Heart right ventricle (tissue), 16 donors: ENCODE measurements around the gene SMC4. TPM values are rescaled to one million over a fixed set of nuclear protein-coding genes. Genes with fewer than 3 reads are reported as not detected.

ENCODE experiments used
- ATAC-seq, 8 donors: fragments of 200-7000 bp; cut with Tn5 transposase; one replicate each; pipeline ENCODE4 v1.9.1; 2020; ENCODE audit warnings: mild to moderate bottlenecking in 8 of 8, moderate library complexity in 8 of 8, moderate number of reproducible peaks in 1 of 8
- DNase-seq, 2 donors: peaks; one replicate each; pipeline ENCODE4 v3.0.0-alpha.2; 2020
- H3K27ac ChIP-seq, 10 donors: fragments of 200-600 bp; sonication (generic) in 2 of 10; one replicate each; pipeline versions ENCODE4 v1.5.0 to v1.8.0; 2020 to 2022; ENCODE audit warnings: mild to moderate bottlenecking in 3 of 10
- H3K27me3 ChIP-seq, 7 donors: fragments of 200-600 bp; one replicate each; pipeline ENCODE4 v1.8.0; 2021 to 2022; ENCODE audit warnings: mild to moderate bottlenecking in 2 of 7
- H3K36me3 ChIP-seq, 9 donors: fragments of 200-600 bp; sonication (generic) in 1 of 9; one replicate each; pipeline versions ENCODE4 v1.5.0 to v1.8.0; 2020 to 2022; ENCODE audit warnings: mild to moderate bottlenecking in 2 of 9
- H3K4me1 ChIP-seq, 9 donors: fragments of 200-600 bp; sonication (generic) in 1 of 9; one replicate each; pipeline versions ENCODE4 v1.5.0 to v1.8.0; 2020 to 2022; ENCODE audit warnings: mild to moderate bottlenecking in 4 of 9
- H3K4me3 ChIP-seq, 10 donors: fragments of 200-600 bp; sonication (generic) in 2 of 10; one replicate each; pipeline versions ENCODE4 v1.5.0 to v1.8.0; 2020 to 2022; ENCODE audit warnings: mild to moderate bottlenecking in 7 of 10, moderate library complexity in 2 of 10
- H3K9me3 ChIP-seq, 11 donors: fragments of 200-600 bp in 10 of 11; sonication (generic) in 2 of 11; one replicate each; pipeline versions ENCODE4 v1.5.0 to v1.8.0; 2013 to 2022; ENCODE audit warnings: mild to moderate bottlenecking in 2 of 11, control low read depth in 1 of 11, moderate library complexity in 1 of 11
- WGBS, 2 donors: extraction: QIAGEN DNeasy Blood & Tissue Kit; methylation state at CpG; one replicate each; pipeline ENCODE4 v1.1.7; 2013; ENCODE audit warnings: inconsistent platforms in 1 of 2; 5-methylcytosine and 5-hydroxymethylcytosine counted together
- intact Hi-C, 10 donors: fragments of 100-400 bp; cut with DNase I; formaldehyde crosslinking; loops; one replicate each; pipeline versions ENCODE4 v1.11.1 to v1.14.2; 2022
- polyA plus RNA-seq, 2 donors: library from polyadenylated mRNA; stranded (reverse); fragments of 200-250 nt; gene quantifications; one replicate each; pipeline ENCODE4 v1.2.3, GENCODE V29; 2013
- total RNA-seq, 10 donors: library from RNA; stranded (reverse); fragmentation: NEBNext Ultra II Directional in 3 of 10; extraction: Animal tissue kit (Norgen Biotek cat#: 25700) in 3 of 10; gene quantifications; one replicate each; pipeline versions ENCODE4 v1.2.1 to v1.2.4, GENCODE V29; 2021 to 2023
- TF ChIP-seq, protein P1 (sequence below), 9 donors: fragments of 200-600 bp; sonication (generic) in 2 of 9; IDR thresholded peaks; one replicate each; pipeline versions ENCODE4 v1.5.0 to v1.8.0; 2021 to 2022; ENCODE audit warnings: antibody characterized with exemption in 9 of 9, mild to moderate bottlenecking in 5 of 9, moderate library complexity in 1 of 9
- donor health status: Arrhythmogenic right ventricular cardiomyopathy.
- donor health status: ischemic (EF 13 %, LVEDD 7.1; RV severe dilation, severe dysfunction).
- donor health status: healthy with polysubstance abuse.
- donor health status: DM: no; HTN: yes; CAD: no.
- donor health status: DM: no; HTN: no; CAD: no.
- donor health status: ischemic (EF 25% LVEDD 6.9; RV normal size, moderate dysfunction).
- donor health status: ischemic (EF 25% LVEDD 5.7; RV mildly dilated, moderate dysfunction).
- donor health status: healthy.
- donor health status: DM: yes; HTN: yes; CAD: no.
- donor health status: Ischemic cardiomyopathy.
- donor health status: ischemic (EF 35%, LVEDD 5.7; RV mildly dilated, moderate dysfunction).
- donor health status: nonischemic (EF 11% LVEDD 7.7; RV severe dilation, severe dysfunction).
- donor health status: DM: yes; HTN: yes; CAD: no.
- donor health status: PGD.
- donor health status: ischemic (EF 29% LVEDD 5.4; RV normal size, mild dysfunction).
- donor health status: nonischemic (EF 23%, LVEDD 6.1; RV moderate dilation, normal function).

SMC4 gene
- total and polyA plus RNA-seq, 12 donors: 8.9 to 38.6 (median 17.3) TPM

- WGBS, 2 donors: 96 to 100% methylated on average over 1 of the region's 1 CpG
- no peaks in the 10 kb centered on the region for H3K4me1 ChIP-seq
- DNase-seq (no peak), ATAC-seq (no peak)
- intact Hi-C loops: no loop called here
- H3K27ac ChIP-seq: no peak overlapping the region
- no peaks in the 10 kb centered on the region for H3K27me3 ChIP-seq
- peaks cover 0 to 56% (median 17%) of the 10 kb centered on the region in 9 donors for H3K36me3 ChIP-seq
- no peaks in the 10 kb centered on the region for H3K9me3 ChIP-seq
- TF ChIP-seq, protein P1, sequence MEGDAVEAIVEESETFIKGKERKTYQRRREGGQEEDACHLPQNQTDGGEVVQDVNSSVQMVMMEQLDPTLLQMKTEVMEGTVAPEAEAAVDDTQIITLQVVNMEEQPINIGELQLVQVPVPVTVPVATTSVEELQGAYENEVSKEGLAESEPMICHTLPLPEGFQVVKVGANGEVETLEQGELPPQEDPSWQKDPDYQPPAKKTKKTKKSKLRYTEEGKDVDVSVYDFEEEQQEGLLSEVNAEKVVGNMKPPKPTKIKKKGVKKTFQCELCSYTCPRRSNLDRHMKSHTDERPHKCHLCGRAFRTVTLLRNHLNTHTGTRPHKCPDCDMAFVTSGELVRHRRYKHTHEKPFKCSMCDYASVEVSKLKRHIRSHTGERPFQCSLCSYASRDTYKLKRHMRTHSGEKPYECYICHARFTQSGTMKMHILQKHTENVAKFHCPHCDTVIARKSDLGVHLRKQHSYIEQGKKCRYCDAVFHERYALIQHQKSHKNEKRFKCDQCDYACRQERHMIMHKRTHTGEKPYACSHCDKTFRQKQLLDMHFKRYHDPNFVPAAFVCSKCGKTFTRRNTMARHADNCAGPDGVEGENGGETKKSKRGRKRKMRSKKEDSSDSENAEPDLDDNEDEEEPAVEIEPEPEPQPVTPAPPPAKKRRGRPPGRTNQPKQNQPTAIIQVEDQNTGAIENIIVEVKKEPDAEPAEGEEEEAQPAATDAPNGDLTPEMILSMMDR (IDR thresholded peaks at IDR 0.05): no peak
- no peak overlapping the region for H3K4me3 ChIP-seq
Measured at GRCh38 chr3:160378331-160379109, 20.9 kb upstream of the SMC4 start.

DNA sequence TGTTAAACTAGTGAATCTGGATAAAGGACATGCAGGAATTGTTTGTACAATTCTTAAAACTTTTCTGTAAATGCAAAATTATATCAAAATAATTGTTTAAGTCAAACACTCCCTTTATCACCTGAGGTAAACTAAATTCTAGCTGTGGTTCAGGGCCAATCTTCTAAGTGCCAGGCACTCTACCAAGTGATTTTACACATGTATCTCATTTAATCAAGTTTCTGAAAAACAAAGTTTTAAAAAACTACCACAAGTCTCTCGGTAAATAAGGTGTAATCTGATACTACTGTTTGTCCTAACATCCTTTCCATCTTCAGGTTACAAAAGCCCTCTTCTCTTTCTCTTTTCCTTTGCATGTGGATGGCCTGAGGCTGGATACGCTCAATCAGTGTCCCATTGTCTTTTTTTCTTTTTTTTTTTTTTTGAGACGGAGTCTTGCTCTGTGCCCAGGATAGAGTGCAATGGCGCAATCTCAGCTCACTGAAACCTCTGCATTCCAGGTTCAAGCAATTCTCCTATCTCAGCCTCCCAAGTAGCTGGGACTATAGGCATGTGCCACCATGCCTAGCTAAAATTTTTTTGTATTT is 19.7 kb upstream of the SMC4 start:
- H3K4me1 ChIP-seq: no peaks in the 10 kb centered on the region
- TF ChIP-seq, protein P1 (IDR thresholded peaks at IDR 0.05): no peak

DNA sequence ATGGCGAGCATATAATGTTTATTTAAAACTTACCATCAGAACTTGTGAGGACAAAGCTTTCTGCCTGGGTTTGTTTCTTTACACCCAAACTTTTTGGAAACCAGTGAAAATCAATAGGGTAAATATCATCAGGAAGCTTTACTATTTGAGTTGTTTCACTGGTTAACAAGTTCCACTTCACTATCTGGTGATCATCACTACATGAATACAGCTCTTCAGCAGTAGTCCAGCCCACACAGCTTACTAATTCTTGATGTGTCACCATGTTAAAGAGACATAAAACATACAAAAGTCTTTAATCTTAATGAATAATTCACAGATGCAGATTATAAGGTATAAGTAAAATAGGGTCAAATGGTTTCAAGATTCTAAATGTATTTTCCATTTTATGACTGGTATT is 18.0 kb upstream of the SMC4 start:
- 98 to 100% methylated on average over 1 of the region's 1 CpG for WGBS, 2 donors
- intact Hi-C loops: no loop called here
- H3K27ac ChIP-seq: no peak overlapping the region
- H3K4me1 ChIP-seq: no peaks in the 10 kb centered on the region
- no peaks in the 10 kb centered on the region for H3K27me3 ChIP-seq
- DNase-seq (no peak), ATAC-seq (no peak)
- peaks cover 0 to 27% (median 3%) of the 10 kb centered on the region in 9 donors for H3K36me3 ChIP-seq
- TF ChIP-seq, protein P1 (IDR thresholded peaks at IDR 0.05): no peak
- H3K4me3 ChIP-seq: no peak overlapping the region
- H3K9me3 ChIP-seq: no peaks in the 10 kb centered on the region

More for the DNA sequence above, 19.7 kb upstream of the SMC4 start:
- Histone ChIP-seq H3K4me3 (no peak overlapping the region), H3K27me3 (no peaks in the 10 kb centered on the region), H3K27ac (no peak overlapping the region), H3K36me3 (peaks cover 0 to 44% (median 17%) of the 10 kb centered on the region in 9 donors), H3K9me3 (no peaks in the 10 kb centered on the region)
- 86 to 93% methylated on average over 4 of the region's 4 CpGs for WGBS, 2 donors
- intact Hi-C loops: no loop called here
- no peak for ATAC-seq
- DNase-seq: no peak

DNA sequence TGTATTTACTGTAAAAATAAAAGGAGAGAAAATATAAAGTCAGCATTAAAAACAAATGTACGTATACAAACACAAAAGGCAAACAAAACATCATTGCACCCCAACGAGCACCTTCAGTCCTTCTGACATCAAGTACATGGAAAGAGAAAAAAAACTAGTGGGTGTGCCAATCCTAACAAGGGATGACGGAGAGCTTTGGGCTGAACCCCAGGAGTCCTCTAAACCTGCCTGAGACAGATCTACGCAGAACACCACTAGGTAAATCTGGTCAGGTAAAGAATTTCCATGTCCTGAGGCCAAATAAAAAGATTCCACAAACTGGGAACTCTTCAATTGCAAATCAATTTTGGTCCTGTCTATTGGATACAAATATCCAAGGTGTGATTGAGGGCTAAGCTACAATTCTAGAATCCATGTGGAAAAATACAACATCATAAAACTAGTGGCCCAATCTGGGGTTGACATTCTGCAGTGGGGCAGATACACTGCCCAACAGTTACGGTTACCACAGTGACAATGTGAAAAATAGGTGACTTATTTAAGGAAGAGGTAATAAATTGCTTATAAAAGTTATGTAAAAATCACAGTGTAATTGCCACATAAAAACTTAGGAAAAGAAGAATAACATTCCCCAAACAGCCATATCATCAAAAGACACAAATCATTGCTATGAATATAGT is 14.7 kb upstream of the SMC4 start:
- DNase-seq: no peak
- Histone ChIP-seq H3K36me3 (peaks cover 0 to 16% (median 0%) of the 10 kb centered on the region in 9 donors), H3K27me3 (no peaks in the 10 kb centered on the region), H3K9me3 (no peaks in the 10 kb centered on the region), H3K4me1 (no peaks in the 10 kb centered on the region), H3K27ac (no peak overlapping the region), H3K4me3 (no peak overlapping the region)
- intact Hi-C loops: no loop called here
- ATAC-seq: no peak
- TF ChIP-seq, protein P1 (IDR thresholded peaks at IDR 0.05): no peak
- 92% methylated on average over 5 of the region's 5 CpGs for WGBS, 2 donors
